ENCODE measurements around the gene ZFP57.

DNA sequence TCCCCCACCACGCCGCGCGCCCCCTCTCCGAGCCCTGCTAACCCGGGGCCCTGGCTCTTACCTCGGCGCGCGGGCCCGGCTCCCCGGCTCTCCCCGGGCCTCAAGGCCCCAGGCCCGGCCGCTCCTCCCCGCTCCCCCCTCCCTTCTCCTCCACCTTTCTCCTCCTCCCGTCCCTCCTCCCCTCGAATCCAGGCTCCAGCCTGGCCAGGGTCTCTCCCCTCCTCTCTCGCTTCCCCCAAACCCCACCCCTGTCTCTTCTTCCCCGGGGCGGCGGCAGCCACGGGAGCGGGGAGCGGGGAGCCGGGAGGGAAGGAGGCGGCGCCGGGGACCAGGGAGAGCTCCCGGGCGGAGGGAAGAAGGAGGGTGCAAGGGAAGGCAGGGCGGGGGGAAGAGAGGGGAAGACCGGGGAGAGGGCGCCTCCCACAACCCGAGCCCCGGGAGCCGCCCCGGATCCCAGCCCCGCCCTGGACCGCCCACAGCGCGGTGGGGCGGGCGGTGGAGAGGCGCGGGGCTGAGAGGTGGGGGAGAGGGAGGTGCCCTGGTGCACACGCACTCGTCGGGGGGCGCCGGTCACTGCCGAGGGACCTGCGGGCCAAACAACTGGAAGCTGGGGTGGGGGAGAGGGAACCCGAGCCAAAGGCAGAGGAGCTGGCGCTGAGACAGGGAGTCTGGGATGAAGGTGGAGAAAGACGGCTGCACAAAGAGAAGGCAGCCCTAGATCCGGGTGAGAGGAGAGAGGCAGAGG is 48.0 kb downstream of the ZFP57 start, which contains the start of gene GABBR1:
- TF ChIP-seq, protein P1, sequence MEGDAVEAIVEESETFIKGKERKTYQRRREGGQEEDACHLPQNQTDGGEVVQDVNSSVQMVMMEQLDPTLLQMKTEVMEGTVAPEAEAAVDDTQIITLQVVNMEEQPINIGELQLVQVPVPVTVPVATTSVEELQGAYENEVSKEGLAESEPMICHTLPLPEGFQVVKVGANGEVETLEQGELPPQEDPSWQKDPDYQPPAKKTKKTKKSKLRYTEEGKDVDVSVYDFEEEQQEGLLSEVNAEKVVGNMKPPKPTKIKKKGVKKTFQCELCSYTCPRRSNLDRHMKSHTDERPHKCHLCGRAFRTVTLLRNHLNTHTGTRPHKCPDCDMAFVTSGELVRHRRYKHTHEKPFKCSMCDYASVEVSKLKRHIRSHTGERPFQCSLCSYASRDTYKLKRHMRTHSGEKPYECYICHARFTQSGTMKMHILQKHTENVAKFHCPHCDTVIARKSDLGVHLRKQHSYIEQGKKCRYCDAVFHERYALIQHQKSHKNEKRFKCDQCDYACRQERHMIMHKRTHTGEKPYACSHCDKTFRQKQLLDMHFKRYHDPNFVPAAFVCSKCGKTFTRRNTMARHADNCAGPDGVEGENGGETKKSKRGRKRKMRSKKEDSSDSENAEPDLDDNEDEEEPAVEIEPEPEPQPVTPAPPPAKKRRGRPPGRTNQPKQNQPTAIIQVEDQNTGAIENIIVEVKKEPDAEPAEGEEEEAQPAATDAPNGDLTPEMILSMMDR (IDR thresholded peaks at IDR 0.05; ENCODE audit: low read length), result no peak
- no peak for TF ChIP-seq EZH2 (optimal IDR thresholded peaks at IDR 0.05; ENCODE audit: low read depth, low read length)

Data from MM.1S (cell line).